Heart left ventricle (tissue), 16 donors: ENCODE results near the gene CCL1. TPM values are rescaled to one million over a fixed set of nuclear protein-coding genes. Genes with fewer than 3 reads are reported as not detected.
A peak's percentile ranks its signal among the peaks of the same experiment; 100 is the strongest.

Experiments used
- ATAC-seq, 4 donors: fragments of 200-7000 bp; cut with Tn5 transposase; one replicate each; pipeline ENCODE4 v1.9.1; 2020 to 2022; ENCODE audit warnings: moderate library complexity in 4 of 4, mild to moderate bottlenecking in 3 of 4, moderate number of reproducible peaks in 1 of 4
- DNase-seq, 5 donors: peaks; one replicate each; pipeline ENCODE4 v3.0.0-alpha.2; 2020
- H3K27ac ChIP-seq, 12 donors: fragments of 200-600 bp; sonication (generic) in 4 of 12; one replicate each; pipeline versions ENCODE4 v1.5.0 to v1.8.0; 2016 to 2022; ENCODE audit warnings: mild to moderate bottlenecking in 2 of 12
- H3K27me3 ChIP-seq, 9 donors: fragments of 200-600 bp; sonication (generic) in 2 of 9; one replicate each; pipeline versions ENCODE4 v1.5.1 to v1.8.0; 2016 to 2022; ENCODE audit warnings: mild to moderate bottlenecking in 3 of 9
- H3K36me3 ChIP-seq, 9 donors: fragments of 200-600 bp; sonication (generic) in 2 of 9; one replicate each; pipeline versions ENCODE4 v1.5.0 to v1.8.0; 2018 to 2022; ENCODE audit warnings: mild to moderate bottlenecking in 2 of 9
- H3K4me1 ChIP-seq, 12 donors: fragments of 200-600 bp; sonication (generic) in 4 of 12; one replicate each; pipeline versions ENCODE4 v1.5.0 to v1.8.0; 2016 to 2022; ENCODE audit warnings: mild to moderate bottlenecking in 3 of 12
- H3K4me3 ChIP-seq, 12 donors: fragments of 200-600 bp; sonication (generic) in 4 of 12; one replicate each; pipeline versions ENCODE4 v1.5.0 to v1.8.0; 2017 to 2022; ENCODE audit warnings: mild to moderate bottlenecking in 9 of 12, moderate library complexity in 4 of 12
- H3K9me3 ChIP-seq, 12 donors: fragments of 200-600 bp; sonication (generic) in 4 of 12; one replicate each; pipeline versions ENCODE4 v1.5.0 to v1.8.0; 2016 to 2022; ENCODE audit warnings: mild to moderate bottlenecking in 1 of 12
- POLR2A ChIP-seq, 2 donors: fragments of 450-650 bp; IDR thresholded peaks; one replicate each; pipeline ENCODE4 v1.6.1; 2017; ENCODE audit warnings: antibody characterized with exemption in 2 of 2, mild to moderate bottlenecking in 2 of 2, moderate library complexity in 2 of 2
- WGBS, 4 donors: extraction: QIAGEN DNeasy Blood & Tissue Kit in 2 of 4; methylation state at CpG; one replicate each; pipeline versions ENCODE4 v1.1.5 to v1.1.7; 2013 to 2018; 5-methylcytosine and 5-hydroxymethylcytosine counted together
- intact Hi-C, 10 donors: fragments of 100-400 bp; cut with DNase I; formaldehyde crosslinking; loops; one replicate each; pipeline versions ENCODE4 v1.11.1 to v1.14.2; 2022
- polyA plus RNA-seq, 2 donors: library from polyadenylated mRNA; stranded (reverse); fragments of 200-250 nt; gene quantifications; one replicate each; pipeline ENCODE4 v1.2.3, GENCODE V29; 2013
- total RNA-seq, 9 donors: library from RNA; depleted of rRNA in 2 of 9; stranded (reverse); fragments of >200 nt in 2 of 9; fragmentation: NEBNext Ultra II Directional in 3 of 9; extraction: Animal tissue kit (Norgen Biotek cat#: 25700) in 3 of 9; gene quantifications; one replicate each; pipeline versions ENCODE4 v1.1.0 to v1.2.4, GENCODE V29; 2016 to 2023
- TF ChIP-seq, protein P1 (sequence below), 12 donors: fragments of 200-600 bp; sonication (generic) in 4 of 12; IDR thresholded peaks; one replicate each; pipeline versions ENCODE4 v1.5.0 to v1.8.0; 2018 to 2022; ENCODE audit warnings: antibody characterized with exemption in 12 of 12, mild to moderate bottlenecking in 5 of 12
- donor health status: ischemic (EF 13 %, LVEDD 7.1; RV severe dilation, severe dysfunction).
- donor health status: healthy with polysubstance abuse.
- donor health status: DM: no; HTN: yes; CAD: no.
- donor health status: DM: no; HTN: no; CAD: no.
- donor health status: ischemic (EF 25% LVEDD 6.9; RV normal size, moderate dysfunction).
- donor health status: ischemic (EF 25% LVEDD 5.7; RV mildly dilated, moderate dysfunction).
- donor health status: healthy.
- donor health status: DM: yes; HTN: yes; CAD: no.
- donor health status: ischemic (EF 35%, LVEDD 5.7; RV mildly dilated, moderate dysfunction).
- donor health status: nonischemic (EF 11% LVEDD 7.7; RV severe dilation, severe dysfunction).
- donor health status: DM: yes; HTN: yes; CAD: no.
- donor health status: PGD.
- donor health status: ischemic (EF 29% LVEDD 5.4; RV normal size, mild dysfunction).
- donor health status: nonischemic (EF 23%, LVEDD 6.1; RV moderate dilation, normal function).

The CCL1 gene
- total and polyA plus RNA-seq, 11 donors = not detected

- 76 to 80% (median 79%) methylated on average over 9 of the region's 9 CpGs for WGBS, 4 donors
- no peak for DNase-seq
- no peaks in the 10 kb centered on the region for H3K36me3 ChIP-seq
- ATAC-seq = no peak
- TF ChIP-seq POLR2A (IDR thresholded peaks at IDR 0.05) = no peak
- TF ChIP-seq, protein P1, sequence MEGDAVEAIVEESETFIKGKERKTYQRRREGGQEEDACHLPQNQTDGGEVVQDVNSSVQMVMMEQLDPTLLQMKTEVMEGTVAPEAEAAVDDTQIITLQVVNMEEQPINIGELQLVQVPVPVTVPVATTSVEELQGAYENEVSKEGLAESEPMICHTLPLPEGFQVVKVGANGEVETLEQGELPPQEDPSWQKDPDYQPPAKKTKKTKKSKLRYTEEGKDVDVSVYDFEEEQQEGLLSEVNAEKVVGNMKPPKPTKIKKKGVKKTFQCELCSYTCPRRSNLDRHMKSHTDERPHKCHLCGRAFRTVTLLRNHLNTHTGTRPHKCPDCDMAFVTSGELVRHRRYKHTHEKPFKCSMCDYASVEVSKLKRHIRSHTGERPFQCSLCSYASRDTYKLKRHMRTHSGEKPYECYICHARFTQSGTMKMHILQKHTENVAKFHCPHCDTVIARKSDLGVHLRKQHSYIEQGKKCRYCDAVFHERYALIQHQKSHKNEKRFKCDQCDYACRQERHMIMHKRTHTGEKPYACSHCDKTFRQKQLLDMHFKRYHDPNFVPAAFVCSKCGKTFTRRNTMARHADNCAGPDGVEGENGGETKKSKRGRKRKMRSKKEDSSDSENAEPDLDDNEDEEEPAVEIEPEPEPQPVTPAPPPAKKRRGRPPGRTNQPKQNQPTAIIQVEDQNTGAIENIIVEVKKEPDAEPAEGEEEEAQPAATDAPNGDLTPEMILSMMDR (IDR thresholded peaks at IDR 0.05) = no peak
- H3K4me1 ChIP-seq = peaks cover 0 to 54% (median 0%) of the 10 kb centered on the region in 12 donors
- no peaks in the 10 kb centered on the region for H3K9me3 ChIP-seq
- intact Hi-C loops = loop anchor here in 2 of 10 donors (10.0 kb wide), 2 partner anchors 583 to 593 kb away; no protein-coding TSS in a partner anchor
- no peak overlapping the region for H3K4me3 ChIP-seq
- H3K27me3 ChIP-seq = peaks cover 0 to 13% (median 0%) of the 10 kb centered on the region in 9 donors
- H3K27ac ChIP-seq = no peak overlapping the region
These were observed 4.6 kb upstream of the CCL1 start for GRCh38 chr17:34367486-34368195.

DNA sequence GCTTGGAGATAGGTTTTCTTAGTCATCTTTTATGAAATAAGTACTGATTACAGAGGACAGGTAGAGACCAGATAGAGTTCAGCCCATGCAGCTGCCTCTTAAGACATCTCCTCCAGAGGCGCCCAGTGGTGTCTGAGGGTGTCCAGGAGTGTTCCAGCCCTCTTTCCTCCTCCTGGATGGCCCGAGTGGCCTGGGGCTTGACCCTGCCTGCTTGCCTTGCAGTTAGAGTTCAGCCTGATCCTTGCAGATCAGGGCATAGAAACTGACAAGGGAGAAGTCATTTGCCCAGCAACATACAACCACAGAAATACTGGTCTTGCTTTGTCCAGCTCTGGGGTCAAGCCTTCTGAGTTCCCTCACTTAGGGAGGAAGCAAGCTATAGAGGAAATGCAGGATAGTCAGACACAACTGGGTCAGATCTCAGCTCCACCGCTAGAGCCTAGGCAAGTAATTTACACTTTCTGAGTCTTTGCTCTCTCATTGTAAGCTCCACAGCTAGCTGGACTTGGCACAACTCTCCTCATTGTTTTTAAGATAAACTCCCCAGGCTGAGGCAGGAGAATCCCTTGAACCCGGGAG, 3.6 kb upstream of the CCL1 start:
- ATAC-seq = no peak
- TF ChIP-seq, protein P1 (IDR thresholded peaks at IDR 0.05) = no peak
- no peak for TF ChIP-seq POLR2A (IDR thresholded peaks at IDR 0.05)

GRCh38 chr17:34366010-34366409, 3.0 kb upstream of the CCL1 start:
- peaks cover 0 to 13% (median 3%) of the 10 kb centered on the region in 9 donors for H3K27me3 ChIP-seq
- no peaks in the 10 kb centered on the region for H3K36me3 ChIP-seq
- no peaks in the 10 kb centered on the region for H3K9me3 ChIP-seq
- no peak for ATAC-seq
- 16 to 55% (median 33%) methylated on average over 1 of the region's 1 CpG for WGBS, 4 donors
- no peak overlapping the region for H3K4me3 ChIP-seq
- H3K27ac ChIP-seq = peak overlapping the region in 1 of 12 donors; percentile 47
- intact Hi-C loops = loop anchor here in 2 of 10 donors (10.0 kb wide), 2 partner anchors 581 to 591 kb away; no protein-coding TSS in a partner anchor
- H3K4me1 ChIP-seq = peaks cover 0 to 52% (median 3%) of the 10 kb centered on the region in 12 donors
- DNase-seq = no peak
- TF ChIP-seq POLR2A (IDR thresholded peaks at IDR 0.05) = no peak
- TF ChIP-seq, protein P1 (IDR thresholded peaks at IDR 0.05) = no peak

More for the DNA sequence above, 3.6 kb upstream of the CCL1 start:
- Histone ChIP-seq H3K27me3 (peaks cover 0 to 13% (median 3%) of the 10 kb centered on the region in 9 donors), H3K4me1 (peaks cover 0 to 54% (median 0%) of the 10 kb centered on the region in 12 donors), H3K9me3 (no peaks in the 10 kb centered on the region), H3K36me3 (no peaks in the 10 kb centered on the region), H3K4me3 (no peak overlapping the region), H3K27ac (peak overlapping the region in 1 of 12 donors; percentile 47)
- WGBS, 4 donors = 61 to 66% (median 64%) methylated on average over 4 of the region's 4 CpGs
- intact Hi-C loops = loop anchor here in 2 of 10 donors (10.0 kb wide), 2 partner anchors 582 to 592 kb away; no protein-coding TSS in a partner anchor
- no peak for DNase-seq

GRCh38 chr17:34365340-34365739, 2.3 kb upstream of the CCL1 start:
- Histone ChIP-seq H3K27ac (no peak overlapping the region), H3K27me3 (peaks cover 0 to 13% (median 3%) of the 10 kb centered on the region in 9 donors), H3K36me3 (no peaks in the 10 kb centered on the region), H3K4me3 (no peak overlapping the region), H3K9me3 (no peaks in the 10 kb centered on the region), H3K4me1 (peaks cover 0 to 50% (median 3%) of the 10 kb centered on the region in 12 donors)
- intact Hi-C loops = loop anchor here in 2 of 10 donors (10.0 kb wide), 2 partner anchors 581 to 591 kb away; no protein-coding TSS in a partner anchor
- ATAC-seq (no peak), DNase-seq (no peak)
- TF ChIP-seq, protein P1 (IDR thresholded peaks at IDR 0.05) = no peak
- no peak for TF ChIP-seq POLR2A (IDR thresholded peaks at IDR 0.05)
- WGBS, 4 donors = 70 to 79% (median 73%) methylated on average over 2 of the region's 2 CpGs
